SK-N-SH treated with all-trans-retinoic acid at 6 μM for 48 hours (cell line): Measurements from ENCODE around the gene RASD1.

ENCODE experiments used
- ATAC-seq: fragments of 200-7000 bp; cut with Tn5 transposase; 3 replicates; pipeline ENCODE4 v1.9.1; 2020; ENCODE audit warnings: mild to moderate bottlenecking, moderate library complexity
- ARNTL ChIP-seq: fragments of 450-650 bp; formaldehyde crosslinking; IDR thresholded peaks from 2 replicates; pipeline ENCODE4 v1.5.0; 2020; ENCODE audit warnings: low read depth, mild to moderate bottlenecking, moderate library complexity, borderline replicate concordance
- BACH2 ChIP-seq: fragments of 250-450 bp; sonication (Bioruptor Pico); IDR thresholded peaks from 2 replicates; pipeline ENCODE4 v1.9.0; 2021; ENCODE audit warnings: mild to moderate bottlenecking, borderline replicate concordance
- ESRRG ChIP-seq: fragments of 250-450 bp; sonication (Bioruptor Pico); IDR thresholded peaks from 2 replicates; pipeline ENCODE4 v1.6.1; 2021; ENCODE audit warnings: mild to moderate bottlenecking
- ISL1 ChIP-seq: fragments of 250-450 bp; sonication (Bioruptor Pico); IDR thresholded peaks from 2 replicates; pipeline ENCODE4 v2.1.2; 2022; ENCODE audit warnings: mild to moderate bottlenecking, moderate library complexity
- OSR1 ChIP-seq: fragments of 250-450 bp; sonication (Bioruptor Pico); IDR thresholded peaks from 2 replicates; pipeline ENCODE4 v1.8.0; 2022; ENCODE audit warnings: moderate library complexity, mild to moderate bottlenecking, inconsistent platforms
- PPARA ChIP-seq: fragments of 250-450 bp; sonication (Bioruptor Pico); IDR thresholded peaks from 2 replicates; pipeline ENCODE4 v1.5.0; 2020; ENCODE audit warnings: mild to moderate bottlenecking, borderline replicate concordance
- SNAI2 ChIP-seq: fragments of 250-450 bp; sonication (Bioruptor Pico); IDR thresholded peaks from 2 replicates; pipeline ENCODE4 v1.5.0; 2020; ENCODE audit warnings: mild to moderate bottlenecking, moderate library complexity
- ZC3H10 ChIP-seq: fragments of 250-450 bp; sonication (Bioruptor Pico); IDR thresholded peaks from 2 replicates; pipeline ENCODE4 v1.5.1; 2021; ENCODE audit warnings: mild to moderate bottlenecking, moderate library complexity
- ZFP3 ChIP-seq: fragments of 250-450 bp; sonication (Bioruptor Pico); IDR thresholded peaks from 2 replicates; pipeline ENCODE4 v1.5.0; 2020; ENCODE audit warnings: mild to moderate bottlenecking, moderate library complexity
- ZFP30 ChIP-seq: fragments of 450-650 bp; formaldehyde crosslinking; IDR thresholded peaks from 2 replicates; pipeline ENCODE4 v1.5.0; 2022; ENCODE audit warnings: mild to moderate bottlenecking, moderate library complexity
- ZNF565 ChIP-seq: fragments of 450-650 bp; formaldehyde crosslinking; conservative IDR thresholded peaks from 2 replicates; pipeline ENCODE4 v1.5.0; 2020; ENCODE audit warnings: low read depth, mild to moderate bottlenecking, moderate library complexity
- ZNF70 ChIP-seq: fragments of 450-650 bp; formaldehyde crosslinking; IDR thresholded peaks from 2 replicates; pipeline ENCODE4 v1.5.0; 2020; ENCODE audit warnings: mild to moderate bottlenecking, moderate library complexity
- ZNF8 ChIP-seq: fragments of 450-650 bp; formaldehyde crosslinking; IDR thresholded peaks from 2 replicates; pipeline ENCODE4 v1.5.0; 2020; ENCODE audit warnings: mild to moderate bottlenecking, moderate library complexity
- TF ChIP-seq, protein P1 (sequence below): fragments of 250-450 bp; sonication (Bioruptor Pico); IDR thresholded peaks from 2 replicates; pipeline ENCODE4 v1.8.0; 2021; ENCODE audit warnings: low read depth, mild to moderate bottlenecking, moderate library complexity, borderline replicate concordance
- TF ChIP-seq, protein P2 (sequence below): fragments of 250-450 bp; sonication (Bioruptor Pico); IDR thresholded peaks from 2 replicates; pipeline ENCODE4 v1.5.1; 2021; ENCODE audit warnings: mild to moderate bottlenecking, moderate library complexity
- TF ChIP-seq, protein P3 (sequence below): fragments of 250-450 bp; sonication (Bioruptor Pico); IDR thresholded peaks from 2 replicates; pipeline ENCODE4 v1.5.1; 2020; ENCODE audit warnings: low read depth, mild to moderate bottlenecking, moderate library complexity
- TF ChIP-seq, protein P4 (sequence below): fragments of 250-450 bp; sonication (Bioruptor Pico); IDR thresholded peaks from 2 replicates; pipeline ENCODE4 v1.8.0; 2020; ENCODE audit warnings: mild to moderate bottlenecking, moderate library complexity, borderline replicate concordance
- TF ChIP-seq, protein P5 (sequence below): fragments of 250-450 bp; sonication (Bioruptor Pico); IDR thresholded peaks from 2 replicates; pipeline ENCODE4 v1.5.0; 2020; ENCODE audit warnings: mild to moderate bottlenecking, moderate library complexity

Gene RASD1

DNA sequence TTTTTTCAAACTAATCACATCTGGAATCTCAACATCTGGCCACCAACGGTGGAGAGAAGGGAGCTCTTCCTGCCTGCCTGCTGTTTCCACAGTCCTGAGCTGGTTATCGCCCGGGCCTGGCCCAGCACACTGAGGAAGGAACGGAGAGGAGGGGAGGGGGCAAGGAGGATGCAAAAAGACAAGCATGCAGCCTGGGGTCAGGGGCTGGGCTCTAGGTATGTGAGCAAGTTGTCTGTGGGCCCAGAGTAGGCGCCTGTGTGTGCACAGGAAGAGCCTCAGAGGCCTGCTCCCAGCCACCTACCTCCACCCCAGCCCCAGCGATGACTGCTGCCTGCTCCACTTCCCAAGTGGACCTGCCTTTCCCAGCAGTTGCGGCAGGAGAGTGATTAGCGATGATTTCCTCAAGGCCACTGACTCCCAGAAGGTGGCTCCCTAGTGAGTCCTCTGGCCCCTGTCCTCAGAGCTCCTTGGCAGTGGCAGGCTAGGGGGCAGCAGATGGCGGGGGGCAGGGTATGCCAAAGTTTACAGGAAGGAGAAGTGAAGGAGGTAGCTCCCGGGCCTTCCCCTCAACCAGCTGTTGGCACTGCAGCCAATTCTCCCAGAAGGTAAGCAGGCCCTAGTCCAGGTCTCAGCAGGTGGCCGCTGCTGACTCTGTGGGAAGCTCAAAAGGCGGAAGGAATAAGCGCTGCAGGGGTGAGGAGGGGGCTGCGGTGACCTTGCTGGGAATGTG lies 27.0 kb upstream of the RASD1 start:
- no peak for ATAC-seq
- TF ChIP-seq ZNF70 (CRISPR knock-in tag) (no peak), PPARA (CRISPR knock-in tag) (no peak), OSR1 (CRISPR knock-in tag) (no peak), SNAI2 (no peak), ZFP30 (no peak), ZNF565 (CRISPR knock-in tag) (no peak), BACH2 (CRISPR knock-in tag) (no peak)
- TF ChIP-seq, protein P1, sequence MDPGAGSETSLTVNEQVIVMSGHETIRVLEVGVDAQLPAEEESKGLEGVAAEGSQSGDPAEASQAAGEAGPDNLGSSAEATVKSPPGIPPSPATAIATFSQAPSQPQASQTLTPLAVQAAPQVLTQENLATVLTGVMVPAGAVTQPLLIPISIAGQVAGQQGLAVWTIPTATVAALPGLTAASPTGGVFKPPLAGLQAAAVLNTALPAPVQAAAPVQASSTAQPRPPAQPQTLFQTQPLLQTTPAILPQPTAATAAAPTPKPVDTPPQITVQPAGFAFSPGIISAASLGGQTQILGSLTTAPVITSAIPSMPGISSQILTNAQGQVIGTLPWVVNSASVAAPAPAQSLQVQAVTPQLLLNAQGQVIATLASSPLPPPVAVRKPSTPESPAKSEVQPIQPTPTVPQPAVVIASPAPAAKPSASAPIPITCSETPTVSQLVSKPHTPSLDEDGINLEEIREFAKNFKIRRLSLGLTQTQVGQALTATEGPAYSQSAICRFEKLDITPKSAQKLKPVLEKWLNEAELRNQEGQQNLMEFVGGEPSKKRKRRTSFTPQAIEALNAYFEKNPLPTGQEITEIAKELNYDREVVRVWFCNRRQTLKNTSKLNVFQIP (CRISPR knock-in tag) = no peak

DNA sequence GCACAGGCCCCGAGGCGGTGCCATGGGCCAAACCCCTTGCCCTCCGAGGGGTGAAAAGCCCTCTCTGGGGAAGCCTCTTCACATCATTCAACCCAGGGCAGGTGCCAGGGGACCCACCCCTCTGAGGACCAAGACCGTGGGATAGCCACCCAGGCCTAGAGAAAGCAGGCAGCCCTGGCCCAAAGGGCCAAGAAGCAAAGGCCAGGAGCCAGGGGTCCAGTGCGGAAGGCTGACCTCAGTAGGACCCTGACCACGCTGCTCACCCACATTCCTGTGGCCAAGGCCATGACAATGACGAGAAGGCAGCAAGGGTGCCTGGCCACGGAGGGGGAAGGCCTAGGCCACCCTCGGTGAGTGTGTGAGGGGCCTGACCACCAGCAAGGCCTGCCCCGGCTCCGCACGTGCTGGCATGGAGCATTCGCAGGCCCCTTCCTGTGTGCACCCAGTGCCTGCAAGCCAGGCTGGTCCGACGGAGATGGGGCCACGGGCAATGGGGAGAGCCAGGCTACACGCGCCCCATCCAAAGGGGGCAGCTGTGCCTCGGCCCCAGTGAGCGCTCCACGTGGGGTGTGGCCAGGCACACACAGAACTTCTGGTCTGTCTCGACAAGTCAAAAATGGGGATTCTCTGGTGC lies 24.5 kb upstream of the RASD1 start:
- no peak for ATAC-seq
- TF ChIP-seq ZC3H10 (CRISPR knock-in tag) = no peak
- TF ChIP-seq, protein P2, sequence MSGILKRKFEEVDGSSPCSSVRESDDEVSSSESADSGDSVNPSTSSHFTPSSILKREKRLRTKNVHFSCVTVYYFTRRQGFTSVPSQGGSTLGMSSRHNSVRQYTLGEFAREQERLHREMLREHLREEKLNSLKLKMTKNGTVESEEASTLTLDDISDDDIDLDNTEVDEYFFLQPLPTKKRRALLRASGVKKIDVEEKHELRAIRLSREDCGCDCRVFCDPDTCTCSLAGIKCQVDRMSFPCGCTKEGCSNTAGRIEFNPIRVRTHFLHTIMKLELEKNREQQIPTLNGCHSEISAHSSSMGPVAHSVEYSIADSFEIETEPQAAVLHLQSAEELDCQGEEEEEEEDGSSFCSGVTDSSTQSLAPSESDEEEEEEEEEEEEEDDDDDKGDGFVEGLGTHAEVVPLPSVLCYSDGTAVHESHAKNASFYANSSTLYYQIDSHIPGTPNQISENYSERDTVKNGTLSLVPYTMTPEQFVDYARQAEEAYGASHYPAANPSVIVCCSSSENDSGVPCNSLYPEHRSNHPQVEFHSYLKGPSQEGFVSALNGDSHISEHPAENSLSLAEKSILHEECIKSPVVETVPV (CRISPR knock-in tag) = no peak
- TF ChIP-seq ZFP3 = no peak
- TF ChIP-seq PPARA (CRISPR knock-in tag) = no peak
- no peak for TF ChIP-seq ESRRG (CRISPR knock-in tag)
- TF ChIP-seq ARNTL (CRISPR knock-in tag) = no peak

DNA sequence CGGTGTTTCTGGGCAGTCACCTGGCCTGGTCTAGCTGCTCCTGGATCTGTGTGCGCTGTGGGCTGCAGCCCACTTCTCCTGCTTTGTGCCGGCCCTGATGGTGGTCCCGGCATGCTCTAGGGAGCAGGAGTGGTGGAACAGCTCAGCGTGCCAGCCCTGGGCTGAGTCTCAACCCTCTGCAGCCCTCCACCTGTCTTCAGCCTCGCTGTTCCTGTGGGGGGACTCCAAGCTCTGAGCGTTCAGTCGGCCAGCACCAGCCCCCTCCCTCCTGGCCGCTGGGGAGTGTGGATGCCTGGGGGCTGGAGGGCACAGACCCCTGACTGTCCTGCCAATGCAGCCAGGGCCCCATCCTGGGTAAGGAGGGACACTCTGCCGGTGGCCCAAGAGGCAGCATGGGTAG lies 23.7 kb upstream of the RASD1 start:
- TF ChIP-seq ZFP3 = no peak
- TF ChIP-seq, protein P1 (CRISPR knock-in tag) = no peak
- TF ChIP-seq ZNF8 = no peak
- no peak for TF ChIP-seq ISL1 (CRISPR knock-in tag)
- TF ChIP-seq ARNTL (CRISPR knock-in tag) = no peak
- TF ChIP-seq, all 23 proteins: peak for 0
- ATAC-seq = no peak

DNA sequence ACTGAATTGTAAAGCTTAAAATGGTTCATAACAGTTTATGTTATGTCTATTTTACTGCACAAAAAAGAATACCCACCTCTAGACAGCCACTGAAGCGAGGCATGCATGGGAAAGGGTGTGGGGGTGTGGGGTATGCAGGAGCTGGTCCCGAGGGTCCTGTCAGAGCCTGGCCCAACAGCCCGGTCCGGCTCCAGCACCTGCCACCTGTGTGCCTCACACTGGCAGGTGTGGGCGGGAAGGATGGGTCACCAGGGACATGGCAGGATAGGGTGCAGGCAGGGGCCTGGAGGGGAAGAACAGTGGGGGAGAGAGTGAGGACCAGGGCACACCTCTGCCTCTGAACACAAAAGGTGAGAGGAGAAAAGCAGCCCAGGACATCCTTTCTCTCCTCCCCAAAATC lies 22.8 kb upstream of the RASD1 start:
- TF ChIP-seq, protein P3, sequence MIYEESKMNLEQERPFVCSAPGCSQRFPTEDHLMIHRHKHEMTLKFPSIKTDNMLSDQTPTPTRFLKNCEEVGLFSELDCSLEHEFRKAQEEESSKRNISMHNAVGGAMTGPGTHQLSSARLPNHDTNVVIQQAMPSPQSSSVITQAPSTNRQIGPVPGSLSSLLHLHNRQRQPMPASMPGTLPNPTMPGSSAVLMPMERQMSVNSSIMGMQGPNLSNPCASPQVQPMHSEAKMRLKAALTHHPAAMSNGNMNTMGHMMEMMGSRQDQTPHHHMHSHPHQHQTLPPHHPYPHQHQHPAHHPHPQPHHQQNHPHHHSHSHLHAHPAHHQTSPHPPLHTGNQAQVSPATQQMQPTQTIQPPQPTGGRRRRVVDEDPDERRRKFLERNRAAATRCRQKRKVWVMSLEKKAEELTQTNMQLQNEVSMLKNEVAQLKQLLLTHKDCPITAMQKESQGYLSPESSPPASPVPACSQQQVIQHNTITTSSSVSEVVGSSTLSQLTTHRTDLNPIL = no peak
- no peak for TF ChIP-seq ISL1 (CRISPR knock-in tag)
- no peak for TF ChIP-seq ESRRG (CRISPR knock-in tag)
- TF ChIP-seq ARNTL (CRISPR knock-in tag) = no peak
- TF ChIP-seq, all 23 proteins: peak for 0
- ATAC-seq = no peak

DNA sequence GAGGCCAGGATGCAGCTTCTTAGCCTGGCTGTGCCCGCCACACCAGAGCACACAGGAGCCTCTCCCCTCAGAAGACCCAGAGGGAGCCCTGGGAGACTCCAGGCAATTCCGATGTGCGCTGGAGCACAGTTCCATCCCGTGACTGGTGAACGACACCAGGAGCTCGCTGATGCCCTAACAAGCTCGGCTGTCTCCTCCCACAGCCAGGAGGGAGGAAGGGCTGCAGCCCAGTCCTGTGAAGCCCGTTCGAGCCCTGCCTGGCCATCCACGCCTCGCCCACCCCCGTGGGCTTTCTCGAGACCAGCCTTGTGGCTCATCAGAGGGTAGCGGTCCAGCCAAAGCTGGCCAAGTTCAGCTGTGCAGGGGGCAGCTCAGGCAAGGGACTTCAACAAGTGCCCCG lies 21.8 kb upstream of the RASD1 start:
- ATAC-seq = no peak
- TF ChIP-seq, protein P3 = no peak
- TF ChIP-seq OSR1 (CRISPR knock-in tag) (no peak), BACH2 (CRISPR knock-in tag) (no peak), ZC3H10 (CRISPR knock-in tag) (no peak)
- TF ChIP-seq, protein P1 (CRISPR knock-in tag) = no peak
- TF ChIP-seq, protein P4, sequence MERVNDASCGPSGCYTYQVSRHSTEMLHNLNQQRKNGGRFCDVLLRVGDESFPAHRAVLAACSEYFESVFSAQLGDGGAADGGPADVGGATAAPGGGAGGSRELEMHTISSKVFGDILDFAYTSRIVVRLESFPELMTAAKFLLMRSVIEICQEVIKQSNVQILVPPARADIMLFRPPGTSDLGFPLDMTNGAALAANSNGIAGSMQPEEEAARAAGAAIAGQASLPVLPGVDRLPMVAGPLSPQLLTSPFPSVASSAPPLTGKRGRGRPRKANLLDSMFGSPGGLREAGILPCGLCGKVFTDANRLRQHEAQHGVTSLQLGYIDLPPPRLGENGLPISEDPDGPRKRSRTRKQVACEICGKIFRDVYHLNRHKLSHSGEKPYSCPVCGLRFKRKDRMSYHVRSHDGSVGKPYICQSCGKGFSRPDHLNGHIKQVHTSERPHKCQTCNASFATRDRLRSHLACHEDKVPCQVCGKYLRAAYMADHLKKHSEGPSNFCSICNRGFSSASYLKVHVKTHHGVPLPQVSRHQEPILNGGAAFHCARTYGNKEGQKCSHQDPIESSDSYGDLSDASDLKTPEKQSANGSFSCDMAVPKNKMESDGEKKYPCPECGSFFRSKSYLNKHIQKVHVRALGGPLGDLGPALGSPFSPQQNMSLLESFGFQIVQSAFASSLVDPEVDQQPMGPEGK (CRISPR knock-in tag) = no peak
- TF ChIP-seq, protein P5, sequence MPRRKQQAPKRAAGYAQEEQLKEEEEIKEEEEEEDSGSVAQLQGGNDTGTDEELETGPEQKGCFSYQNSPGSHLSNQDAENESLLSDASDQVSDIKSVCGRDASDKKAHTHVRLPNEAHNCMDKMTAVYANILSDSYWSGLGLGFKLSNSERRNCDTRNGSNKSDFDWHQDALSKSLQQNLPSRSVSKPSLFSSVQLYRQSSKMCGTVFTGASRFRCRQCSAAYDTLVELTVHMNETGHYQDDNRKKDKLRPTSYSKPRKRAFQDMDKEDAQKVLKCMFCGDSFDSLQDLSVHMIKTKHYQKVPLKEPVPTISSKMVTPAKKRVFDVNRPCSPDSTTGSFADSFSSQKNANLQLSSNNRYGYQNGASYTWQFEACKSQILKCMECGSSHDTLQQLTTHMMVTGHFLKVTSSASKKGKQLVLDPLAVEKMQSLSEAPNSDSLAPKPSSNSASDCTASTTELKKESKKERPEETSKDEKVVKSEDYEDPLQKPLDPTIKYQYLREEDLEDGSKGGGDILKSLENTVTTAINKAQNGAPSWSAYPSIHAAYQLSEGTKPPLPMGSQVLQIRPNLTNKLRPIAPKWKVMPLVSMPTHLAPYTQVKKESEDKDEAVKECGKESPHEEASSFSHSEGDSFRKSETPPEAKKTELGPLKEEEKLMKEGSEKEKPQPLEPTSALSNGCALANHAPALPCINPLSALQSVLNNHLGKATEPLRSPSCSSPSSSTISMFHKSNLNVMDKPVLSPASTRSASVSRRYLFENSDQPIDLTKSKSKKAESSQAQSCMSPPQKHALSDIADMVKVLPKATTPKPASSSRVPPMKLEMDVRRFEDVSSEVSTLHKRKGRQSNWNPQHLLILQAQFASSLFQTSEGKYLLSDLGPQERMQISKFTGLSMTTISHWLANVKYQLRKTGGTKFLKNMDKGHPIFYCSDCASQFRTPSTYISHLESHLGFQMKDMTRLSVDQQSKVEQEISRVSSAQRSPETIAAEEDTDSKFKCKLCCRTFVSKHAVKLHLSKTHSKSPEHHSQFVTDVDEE (CRISPR knock-in tag) = no peak
